Stimulated activated CD8-positive, alpha-beta memory T cell treated with anti-CD3 and anti-CD28 coated beads, Interleukin-12 subunit alpha, Interleukin-12 subunit beta, amount 100 ng/mL, for 1 hour (primary cell): ENCODE measurements around the gene DYSF.

ENCODE experiments used
- DNase-seq: peaks from one replicate; pipeline ENCODE4 v3.0.0-alpha.2; 2020; ENCODE audit warnings: low read depth

Gene DYSF

DNA sequence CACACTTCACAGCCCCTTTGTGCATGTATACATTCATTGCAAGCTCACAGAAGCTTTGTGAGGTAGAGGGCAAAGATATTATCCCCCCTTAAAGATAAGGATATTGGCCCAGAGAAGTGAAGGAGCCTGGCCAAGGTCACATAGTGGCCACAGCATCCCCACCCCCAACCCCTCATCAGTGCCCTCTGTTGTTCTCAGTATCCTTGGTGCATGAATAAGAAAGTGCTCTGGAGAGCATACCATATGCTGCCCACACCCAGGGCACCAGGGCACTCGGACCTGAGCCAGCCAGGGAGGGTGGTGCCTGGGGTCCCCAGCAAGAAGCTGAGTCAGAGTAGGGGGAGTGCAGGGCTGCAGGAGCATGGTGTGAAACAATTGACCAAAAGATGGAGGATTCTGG lies 3.3 kb downstream of the DYSF start:
- no peak for DNase-seq

DNA sequence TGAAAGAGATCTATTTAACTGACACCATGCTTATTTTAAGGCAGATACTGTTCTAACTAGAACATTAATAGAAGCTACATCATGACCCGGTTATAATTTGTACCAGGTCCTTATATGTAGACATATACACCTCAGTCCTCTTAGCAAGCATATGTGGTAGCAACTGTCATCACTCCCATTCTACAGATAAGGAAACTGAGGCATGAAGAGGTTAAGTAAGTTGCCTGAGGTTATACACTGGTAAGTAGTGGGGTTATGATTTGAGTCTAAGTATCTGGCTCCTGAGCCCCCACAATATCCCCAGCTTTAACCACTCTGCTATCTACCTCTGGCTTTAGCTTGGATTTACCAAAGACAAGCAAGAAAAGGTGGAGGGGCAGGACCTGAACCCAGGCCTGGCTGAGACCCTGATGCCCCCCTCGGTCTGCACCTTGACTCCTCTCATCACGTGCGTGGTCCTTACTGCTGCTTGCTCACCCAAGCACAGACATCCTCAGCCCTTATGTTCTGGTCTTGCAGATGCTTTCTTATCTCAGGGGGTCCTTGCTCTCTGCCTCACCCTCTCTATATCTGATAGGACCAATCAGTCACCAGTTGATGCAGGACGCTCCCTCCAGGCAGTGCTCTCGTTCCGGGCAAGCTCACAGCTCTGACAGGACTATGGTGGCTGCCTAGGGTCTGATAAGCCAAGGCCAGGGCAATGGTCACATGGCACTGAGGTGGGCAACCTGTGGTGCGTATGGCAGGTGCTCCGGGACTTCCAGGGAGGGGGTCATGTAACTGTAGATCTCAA lies 4.0 kb downstream of the DYSF start:
- DNase-seq, result no peak

DNA sequence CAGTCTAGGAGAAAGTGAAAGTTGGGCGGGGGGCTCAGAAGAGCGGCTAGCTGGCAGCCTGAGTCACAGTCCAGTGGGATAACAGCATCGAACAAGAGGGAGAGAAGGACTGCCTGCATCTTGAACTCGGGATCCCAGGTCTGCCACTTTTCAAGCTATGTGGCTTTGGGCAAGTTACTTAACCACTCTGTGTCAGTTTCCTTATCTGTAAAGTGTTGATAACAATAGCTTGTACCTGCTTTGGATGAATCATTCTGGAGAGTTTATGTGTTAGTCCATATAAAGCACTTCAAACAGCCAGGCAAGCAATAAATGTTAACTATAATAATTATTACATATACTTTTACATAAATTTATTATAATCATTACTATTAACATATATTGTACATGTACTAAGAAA lies 4.6 kb downstream of the DYSF start:
- no peak for DNase-seq

DNA sequence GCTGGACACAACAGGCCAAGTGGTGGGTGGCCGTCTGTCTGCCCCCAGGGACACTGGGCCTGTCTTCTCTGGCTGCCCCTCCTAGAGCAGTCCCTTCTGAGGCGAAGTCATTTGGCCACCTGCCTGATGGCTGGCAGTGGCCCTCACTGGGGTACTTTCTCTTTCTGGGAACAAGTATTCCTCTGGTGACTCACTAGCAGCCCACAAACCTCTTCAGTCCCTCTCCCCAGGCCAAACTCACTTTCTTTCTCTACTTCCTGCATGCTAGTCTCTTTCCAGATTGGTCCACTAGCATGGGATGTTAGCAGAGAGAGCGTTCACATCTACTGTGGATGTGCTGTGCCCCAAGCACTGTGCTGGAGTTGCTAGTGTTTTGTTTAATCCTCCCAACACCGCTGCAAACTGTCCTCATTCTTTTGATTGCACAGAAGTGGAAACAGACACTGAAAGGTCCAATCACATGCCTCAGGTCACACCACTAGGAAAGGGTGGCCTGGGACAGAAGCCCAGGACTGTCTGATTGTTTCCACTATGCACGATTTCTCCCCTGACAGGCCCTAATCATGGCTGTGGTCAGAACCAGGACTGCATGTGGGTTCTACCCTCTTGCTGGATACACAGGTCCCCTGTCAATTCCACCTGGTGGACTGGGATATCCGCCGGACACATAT lies 5.2 kb downstream of the DYSF start:
- no peak for DNase-seq

DNA sequence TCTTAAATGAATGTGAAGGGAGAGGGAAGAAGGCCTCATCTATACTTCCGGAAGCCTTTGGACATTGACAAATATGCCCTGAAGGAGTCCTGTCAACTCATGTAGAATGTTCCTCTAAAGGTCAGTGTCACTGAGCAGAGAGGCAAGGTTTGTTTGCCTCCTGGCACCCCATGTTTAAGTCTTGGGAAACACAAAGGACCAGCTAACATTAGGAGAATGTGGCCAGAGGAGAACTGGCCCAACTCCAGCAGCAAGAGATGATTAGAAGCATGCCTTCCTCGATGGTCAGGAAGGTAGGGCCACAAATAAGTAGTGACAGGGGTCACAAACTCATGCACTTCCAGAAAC lies 5.7 kb downstream of the DYSF start:
- no peak for DNase-seq

- no peak for DNase-seq
Observed at GRCh38 chr2:71460056-71460455, 6.7 kb downstream of the DYSF start.

DNA sequence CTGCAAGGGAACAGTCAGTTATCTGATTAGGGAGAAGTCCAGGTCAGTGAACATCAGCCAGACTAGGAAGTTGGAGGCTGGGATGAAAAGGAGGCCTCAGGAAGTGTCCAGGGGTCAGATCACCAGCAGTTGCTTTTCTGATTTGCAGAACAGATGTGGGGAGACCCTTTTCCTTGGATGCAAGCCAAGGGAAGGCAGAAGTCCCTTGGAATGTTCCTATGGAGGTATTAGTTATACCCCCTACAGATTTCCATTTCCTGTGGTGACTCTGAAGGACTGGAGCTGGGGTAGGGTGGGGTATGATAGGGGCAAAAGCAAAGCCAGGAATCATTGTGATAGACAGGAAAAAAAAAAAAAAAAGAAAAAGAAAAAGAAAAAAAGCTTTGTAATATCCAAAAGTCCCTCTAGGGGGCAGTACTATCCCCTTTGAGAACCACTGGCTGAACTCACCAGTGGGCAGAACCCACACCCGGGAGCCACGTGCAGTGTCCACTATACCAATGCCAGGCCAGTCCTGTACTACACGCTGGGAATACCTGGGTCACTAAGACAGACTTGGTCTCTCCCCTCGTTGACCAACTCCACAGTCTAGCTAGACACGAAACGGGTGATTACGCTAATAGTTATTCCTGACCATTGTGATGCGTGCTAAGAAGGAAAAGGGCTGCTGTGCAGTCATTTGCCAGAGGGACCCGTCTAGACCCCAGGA lies 7.4 kb downstream of the DYSF start:
- no peak for DNase-seq

- no peak for DNase-seq
Observed at GRCh38 chr2:71461304-71461671, 7.9 kb downstream of the DYSF start.

GRCh38 chr2:71462056-71462605 lies 8.8 kb downstream of the DYSF start:
- no peak for DNase-seq

GRCh38 chr2:71462641-71463341 lies 9.4 kb downstream of the DYSF start:
- no peak for DNase-seq

GRCh38 chr2:71463342-71463654 lies 9.9 kb downstream of the DYSF start:
- no peak for DNase-seq

GRCh38 chr2:71464389-71464788 lies 11.0 kb downstream of the DYSF start:
- DNase-seq, result no peak

- no peak for DNase-seq
Observed at GRCh38 chr2:71465356-71465755, 12.0 kb downstream of the DYSF start.

GRCh38 chr2:71465961-71466300 lies 12.6 kb downstream of the DYSF start:
- no peak for DNase-seq

DNA sequence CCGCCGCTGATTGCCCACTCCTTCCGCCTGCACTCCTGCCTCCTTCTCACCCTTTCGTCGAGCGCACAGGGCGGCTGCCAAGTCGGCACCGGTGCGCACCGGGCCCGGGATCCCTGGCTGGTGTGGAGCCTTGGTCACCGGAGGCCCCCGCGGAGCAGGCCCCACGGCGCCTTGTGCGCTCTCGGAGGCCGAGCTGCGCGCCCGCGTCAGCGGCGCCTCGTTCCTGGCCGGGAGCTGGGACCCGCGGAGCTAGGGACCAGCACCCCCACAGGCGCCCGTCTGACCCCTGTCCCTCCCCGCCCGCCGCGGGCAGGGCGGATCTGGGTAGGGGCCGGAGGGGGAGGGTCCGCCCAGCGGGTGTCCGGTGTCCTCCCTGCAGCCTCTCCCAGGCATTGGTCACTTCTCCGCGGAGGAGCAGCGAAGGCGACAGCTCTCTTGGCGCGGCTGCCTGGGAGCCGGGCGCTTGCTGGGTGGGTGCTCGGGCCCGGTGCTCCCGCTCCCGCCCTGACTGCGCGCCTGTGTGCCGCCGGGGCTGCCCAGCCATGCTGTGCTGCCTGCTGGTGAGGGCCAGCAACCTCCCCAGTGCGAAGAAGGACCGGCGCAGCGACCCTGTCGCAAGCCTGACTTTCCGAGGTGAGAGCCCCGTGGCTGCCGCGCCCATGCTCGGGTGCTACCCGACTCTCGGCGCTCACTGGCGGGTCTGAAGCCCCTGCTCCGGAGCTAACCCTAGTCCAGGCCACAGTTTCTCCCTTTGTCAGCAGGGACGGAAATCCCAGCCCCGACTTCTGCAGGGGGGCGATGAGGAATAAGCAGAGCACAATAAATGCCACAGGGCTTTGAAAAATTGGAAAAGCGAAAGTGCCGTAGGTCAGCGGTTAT lies 13.2 kb downstream of the DYSF start:
- no peak for DNase-seq

GRCh38 chr2:71467180-71467815 lies 13.9 kb downstream of the DYSF start:
- DNase-seq, result no peak

GRCh38 chr2:71468279-71469015 lies 15.1 kb downstream of the DYSF start:
- no peak for DNase-seq

GRCh38 chr2:71469403-71470398 lies 16.3 kb downstream of the DYSF start:
- no peak for DNase-seq

GRCh38 chr2:71471276-71471675 lies 17.9 kb downstream of the DYSF start:
- DNase-seq, result no peak
